Measurements from ENCODE around the gene PRRC2B.
"Not testable (repeated sequence)": the region's sequence is repeated elsewhere in the genome, so short reads cannot be mapped to it uniquely, and the experiment has no call there.

The PRRC2B gene

GRCh38 chr9:131438190-131438589 is 44.3 kb downstream of the PRRC2B start:
- FAIRE-seq: no peak

- FAIRE-seq: no peak
Observed at GRCh38 chr9:131439224-131439623, 45.3 kb downstream of the PRRC2B start.

DNA sequence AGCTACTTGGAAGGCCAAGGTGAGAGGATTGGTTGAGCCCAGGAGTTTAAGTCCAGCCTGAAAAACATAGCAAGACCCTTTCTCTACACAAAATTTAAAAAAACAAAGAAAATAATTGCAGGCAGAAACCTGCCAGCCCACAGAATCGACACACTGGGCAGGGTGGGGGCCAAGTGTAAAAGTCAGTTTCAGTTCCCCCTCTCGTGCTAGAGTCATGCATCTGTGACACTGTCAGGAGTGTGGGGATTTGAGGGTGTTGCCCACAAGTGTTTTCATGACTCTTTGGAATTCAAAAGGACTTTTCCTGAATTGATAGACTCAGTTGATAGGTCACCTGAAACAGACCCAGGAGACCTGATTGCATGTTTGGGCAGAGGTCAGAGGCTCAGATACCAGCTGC is 47.6 kb downstream of the PRRC2B start:
- FAIRE-seq: no peak

- FAIRE-seq: no peak
Observed at GRCh38 chr9:131442351-131442750, 48.5 kb downstream of the PRRC2B start.

DNA sequence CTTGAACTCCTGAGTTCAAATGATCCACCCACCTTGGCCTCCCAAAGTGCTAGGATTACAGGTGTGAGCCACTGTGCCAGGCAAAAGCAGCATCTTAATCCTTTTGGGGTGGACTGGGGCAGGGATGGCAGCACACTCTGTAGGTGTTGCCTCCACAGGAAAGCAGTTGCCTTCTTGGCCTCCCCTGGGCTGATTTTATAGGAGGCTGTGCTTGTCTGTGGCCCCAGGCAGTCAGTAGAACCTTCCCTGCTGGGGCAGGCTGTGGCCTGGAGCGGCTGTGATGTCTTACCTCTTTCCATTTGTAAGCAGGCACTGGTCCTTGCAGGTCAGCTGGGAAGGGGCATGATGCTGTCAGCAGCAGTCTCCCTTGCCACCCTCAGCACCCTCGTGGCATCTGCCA is 49.8 kb downstream of the PRRC2B start:
- no peak for FAIRE-seq

DNA sequence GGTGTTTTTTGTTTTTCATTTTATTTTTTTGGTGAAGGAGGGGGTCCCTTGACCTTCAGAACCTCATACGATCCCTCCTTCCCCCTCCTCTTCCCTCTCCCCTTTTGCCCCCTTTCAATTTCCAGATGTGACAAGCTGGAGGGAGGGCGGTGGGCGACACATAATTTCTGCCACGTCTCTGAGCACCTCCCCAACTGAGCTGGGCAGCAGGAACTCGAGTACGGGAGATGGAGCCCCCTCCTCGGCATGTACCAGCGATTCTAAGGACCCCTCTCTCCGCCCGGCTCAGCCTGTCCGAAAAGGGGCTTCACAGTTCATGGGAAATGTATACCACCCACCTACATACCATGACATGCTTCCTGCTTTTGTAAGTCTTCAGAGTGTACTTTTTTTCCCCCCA is 52.4 kb downstream of the PRRC2B start:
- FAIRE-seq: no peak

GRCh38 chr9:131447148-131447547 is 53.3 kb downstream of the PRRC2B start:
- no peak for FAIRE-seq

- no peak for FAIRE-seq
Observed at GRCh38 chr9:131447600-131447999, 53.7 kb downstream of the PRRC2B start.

DNA sequence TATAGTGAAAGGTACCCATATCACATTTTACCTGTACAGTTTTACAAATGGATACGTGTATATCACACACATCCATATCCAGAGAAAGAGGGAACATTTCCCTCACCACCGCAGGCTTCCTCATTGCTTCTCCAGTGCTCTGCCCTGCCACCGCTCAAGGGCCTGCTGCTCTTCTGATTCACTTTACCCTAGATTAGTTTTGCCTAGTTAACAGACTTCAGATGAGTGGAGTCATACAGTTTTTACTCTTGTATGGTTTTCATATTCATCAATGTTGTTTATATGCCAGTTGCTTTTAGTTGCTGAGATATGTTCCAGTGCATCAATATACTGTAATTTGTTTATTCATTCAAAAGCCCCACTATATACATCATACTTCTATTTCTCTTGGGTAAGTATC is 54.9 kb downstream of the PRRC2B start:
- FAIRE-seq: no peak

GRCh38 chr9:131449276-131449675 is 55.4 kb downstream of the PRRC2B start:
- FAIRE-seq: no peak

DNA sequence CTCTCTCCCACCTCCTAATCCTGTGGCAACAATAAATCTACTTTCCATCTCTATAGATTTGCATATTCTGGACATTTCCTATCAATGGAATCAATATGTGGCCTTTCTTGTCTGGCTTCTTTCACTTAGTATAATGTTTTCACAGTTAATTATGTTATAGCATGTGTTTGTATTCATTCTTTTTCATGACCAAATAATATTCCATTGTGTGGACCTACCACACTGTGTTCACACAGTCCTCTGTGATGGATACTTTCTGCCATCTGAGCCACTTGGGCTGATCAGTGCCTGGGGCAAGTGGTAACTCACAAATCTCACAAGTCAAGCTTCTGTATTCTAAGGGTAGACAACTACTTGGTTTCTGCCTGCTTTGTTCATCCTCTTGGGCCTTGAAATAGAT is 60.1 kb downstream of the PRRC2B start:
- FAIRE-seq: no peak

DNA sequence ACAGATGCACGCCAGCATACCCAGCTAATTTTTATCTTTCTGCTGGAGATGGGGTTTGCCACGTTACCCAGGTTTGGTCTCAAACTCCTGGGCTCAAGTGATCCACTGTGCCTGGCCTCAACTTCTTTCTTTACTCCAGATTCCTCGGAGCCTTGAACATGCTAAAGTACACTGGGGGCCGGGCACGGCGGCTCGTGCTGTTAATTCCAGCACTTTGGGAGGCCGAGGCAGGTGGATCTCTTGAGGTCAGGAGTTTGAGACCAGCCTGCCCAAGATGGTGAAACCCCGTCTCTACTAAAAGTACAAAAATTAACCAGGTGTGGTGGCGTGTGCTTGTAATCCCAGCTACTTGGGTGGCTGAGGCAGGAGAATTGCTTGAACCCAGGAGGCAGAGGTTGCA is 61.8 kb downstream of the PRRC2B start:
- not testable (repeated sequence) for FAIRE-seq

GRCh38 chr9:131457746-131458145 is 63.9 kb downstream of the PRRC2B start:
- no peak for FAIRE-seq

GRCh38 chr9:131459056-131459455 is 65.2 kb downstream of the PRRC2B start:
- FAIRE-seq: no peak

GRCh38 chr9:131461166-131461565 is 67.3 kb downstream of the PRRC2B start:
- FAIRE-seq: no peak

- FAIRE-seq: no peak
Observed at GRCh38 chr9:131464354-131465000, 70.6 kb downstream of the PRRC2B start.

GRCh38 chr9:131465401-131465800 is 71.5 kb downstream of the PRRC2B start:
- FAIRE-seq: no peak

DNA sequence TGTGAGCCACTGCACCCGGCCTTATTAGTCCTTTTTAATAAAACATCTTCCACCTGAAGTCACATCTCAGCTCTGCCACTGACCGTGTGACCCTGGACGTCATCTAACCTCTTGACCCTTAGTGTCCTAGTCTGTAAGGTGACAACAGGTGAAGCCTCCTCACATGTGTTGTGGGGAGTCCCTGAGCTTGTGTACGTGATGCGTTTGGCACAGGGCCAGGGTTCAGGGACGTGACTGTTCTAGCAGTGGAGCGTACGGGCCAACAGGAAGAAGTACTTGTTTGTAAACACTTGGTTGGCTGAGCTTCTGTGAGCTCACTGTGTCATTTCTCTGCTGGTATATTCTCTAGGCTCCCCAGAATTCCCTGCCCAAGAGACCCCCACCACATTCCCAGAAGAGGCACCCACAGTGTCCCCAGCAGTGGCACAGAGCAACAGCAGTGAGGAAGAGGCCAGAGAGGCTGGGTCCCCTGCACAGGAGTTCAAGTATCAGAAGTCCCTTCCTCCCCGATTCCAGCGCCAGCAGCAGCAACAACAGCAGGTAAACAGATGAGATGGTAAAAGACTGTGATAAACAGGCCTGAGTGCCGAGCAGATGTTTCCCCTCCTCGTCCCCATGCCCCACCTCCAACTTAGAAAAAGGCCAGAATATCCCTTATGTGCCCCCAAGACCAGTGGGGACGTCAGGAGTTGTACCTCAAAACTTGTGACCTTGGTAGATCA is 73.5 kb downstream of the PRRC2B start:
- FAIRE-seq: no peak

DNA sequence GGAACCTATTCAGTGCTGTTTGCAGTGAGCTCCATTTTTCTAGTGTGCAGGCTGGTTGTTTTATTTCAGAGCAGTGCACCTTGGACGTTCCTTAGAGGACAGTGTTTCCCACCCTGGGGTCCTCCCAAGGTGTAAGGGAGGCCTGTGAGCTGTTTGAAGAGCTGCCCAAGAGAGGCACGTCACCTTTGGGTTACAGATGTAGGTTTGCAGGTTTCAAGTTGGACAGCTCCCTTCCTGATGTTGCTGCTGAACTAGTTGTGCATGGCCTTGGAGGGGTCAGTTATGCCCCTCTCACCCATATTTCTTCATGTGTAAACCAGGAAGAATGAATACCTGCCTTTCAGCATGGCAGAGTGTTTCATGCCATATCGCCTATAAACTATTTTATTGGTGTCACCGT is 74.1 kb downstream of the PRRC2B start:
- no peak for FAIRE-seq

GRCh38 chr9:131469356-131469755 is 75.5 kb downstream of the PRRC2B start:
- no peak for FAIRE-seq

DNA sequence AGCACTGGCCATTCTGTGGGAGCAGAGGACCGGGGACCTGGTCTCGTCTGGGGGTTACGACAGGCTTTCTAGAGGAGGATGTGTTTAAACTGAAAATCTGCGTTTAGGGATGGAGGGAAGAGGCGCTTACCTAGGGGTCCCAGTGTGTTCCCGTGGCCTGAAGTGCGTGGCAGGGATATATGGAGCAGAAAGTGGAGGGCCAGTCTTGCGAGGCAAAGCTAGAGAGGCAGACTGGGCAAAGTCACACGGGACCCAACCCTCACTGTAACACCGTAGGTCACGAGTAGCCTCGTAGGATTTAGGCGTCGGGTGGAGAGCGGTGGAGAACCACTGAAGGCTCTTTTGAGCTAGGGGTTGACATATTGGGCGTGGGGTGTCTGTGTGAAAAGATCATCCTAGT is 76.1 kb downstream of the PRRC2B start:
- FAIRE-seq: no peak

GRCh38 chr9:131470581-131470991 is 76.7 kb downstream of the PRRC2B start:
- no peak for FAIRE-seq

DNA sequence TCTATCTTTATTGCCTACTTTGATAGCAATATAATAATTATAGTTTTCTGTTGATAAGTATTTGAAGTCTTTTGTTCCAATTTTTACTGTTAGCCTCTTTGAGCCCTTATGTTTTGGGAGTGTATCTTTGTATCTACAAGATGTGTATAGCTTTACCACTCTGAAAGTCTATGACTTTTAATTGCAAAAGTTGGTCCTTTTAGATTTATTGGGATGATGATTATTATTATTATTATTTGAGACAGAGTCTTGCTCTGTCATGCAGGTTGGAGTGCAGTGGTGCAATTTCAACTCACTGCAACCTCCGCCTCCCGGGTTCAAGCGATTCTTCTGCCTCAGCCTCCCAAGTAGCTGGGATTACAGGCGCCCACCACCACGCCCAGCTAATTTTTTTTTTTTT is 78.2 kb downstream of the PRRC2B start:
- not testable (repeated sequence) for FAIRE-seq

- no peak for FAIRE-seq
Observed at GRCh38 chr9:131473198-131473885, 79.5 kb downstream of the PRRC2B start.
